ENCODE results near the gene PARK7. TPM values are rescaled to one million over a fixed set of nuclear protein-coding genes. Genes with fewer than 3 reads are reported as not detected.

The PARK7 gene
- total and polyA plus RNA-seq, 2 experiments from 2014 or later: 178 to 679 TPM

GRCh38 chr1:7960165-7960564, 1.3 kb upstream of the PARK7 start (continued):
- no peak for TF ChIP-seq ETS1 (IDR thresholded peaks at IDR 0.05)

GRCh38 chr1:7960867-7961215, 670 bp upstream of the PARK7 start:
- Histone ChIP-seq H3K36me3 (ENCODE audit: insufficient read depth) (peaks cover 28% of the 10 kb centered on the region), H3K27me3 (ENCODE audit: insufficient read depth) (no peaks in the 10 kb centered on the region), H4K20me1 (replicated peaks; ENCODE audit: insufficient read depth) (peaks cover 12% of the 10 kb centered on the region; the same call in 1 of the 2 replicates), H3K4me1 (ENCODE audit: insufficient read depth) (peaks cover 8% of the 10 kb centered on the region), H3K4me3 (peak overlapping the region; percentile 92), H3K27ac (ENCODE audit: low read depth) (peak overlapping the region; percentile 89), H3K9me2 (ENCODE audit: insufficient read depth) (no peaks in the 10 kb centered on the region), H2AFZ (peak overlapping the region; percentile 91; the same call in 1 of the 2 replicates), H3F3A (replicated peaks; ENCODE audit: low read depth) (no peaks in the 10 kb centered on the region; the same call in 1 of the 2 replicates), H3K79me2 (replicated peaks; ENCODE audit: insufficient read depth) (peaks cover 40% of the 10 kb centered on the region), H3K4me2 (peak overlapping the region; percentile 83)
- no peak for TF ChIP-seq STAT1 (IDR thresholded peaks at IDR 0.05; ENCODE audit: unreplicated experiment)
- no peak for ATAC-seq
- peaks cover 36% of the 10 kb centered on the region for H3K36me3 Mint-ChIP-seq (ENCODE audit: low read depth)
- H3K9me3 Mint-ChIP-seq: no peaks in the 10 kb centered on the region; the same call in 2 of the 3 replicates
- peaks cover 13% of the 10 kb centered on the region for H3K27me3 Mint-ChIP-seq (ENCODE audit: insufficient read depth, low read depth, poor library complexity)
- no peak for DNase-seq (ENCODE audit: low spot score)
- peaks cover 6% of the 10 kb centered on the region; the same call in 1 of the 3 replicates for H3K4me1 Mint-ChIP-seq
- H3K4me3 Mint-ChIP-seq: peak overlapping the region; percentile 98
- H3K27ac Mint-ChIP-seq: peak overlapping the region; percentile 92

- H3K4me2 ChIP-seq: peak overlapping the region; percentile 88
- Mint-ChIP-seq H3K9me3 (no peaks in the 10 kb centered on the region; the same call in 2 of the 3 replicates), H3K27ac (peak overlapping the region; percentile 88), H3K4me1 (peaks cover 6% of the 10 kb centered on the region; the same call in 1 of the 3 replicates), H3K27me3 (ENCODE audit: insufficient read depth, low read depth, poor library complexity) (peaks cover 13% of the 10 kb centered on the region), H3K36me3 (ENCODE audit: low read depth) (peaks cover 48% of the 10 kb centered on the region), H3K4me3 (peak overlapping the region; percentile 98)
- no peak for DNase-seq (ENCODE audit: low spot score)
- peaks cover 8% of the 10 kb centered on the region for H3K4me1 ChIP-seq (ENCODE audit: insufficient read depth)
- no peaks in the 10 kb centered on the region for H3K9me2 ChIP-seq (ENCODE audit: insufficient read depth)
- no peaks in the 10 kb centered on the region for H3K27me3 ChIP-seq (ENCODE audit: insufficient read depth)
- peaks cover 21% of the 10 kb centered on the region for H4K20me1 ChIP-seq (replicated peaks; ENCODE audit: insufficient read depth)
- no peaks in the 10 kb centered on the region; the same call in 1 of the 2 replicates for H3F3A ChIP-seq (replicated peaks; ENCODE audit: low read depth)
- no peak for ATAC-seq
- TF ChIP-seq CTCF (conservative IDR thresholded peaks at IDR 0.05; ENCODE audit: low read depth in 2 of 2) (no peak), JUNB (IDR thresholded peaks at IDR 0.05; ENCODE audit: unreplicated experiment) (no peak), ZNF114 (CRISPR knock-in tag; IDR thresholded peaks at IDR 0.05) (no peak), NANOG (IDR thresholded peaks at IDR 0.05; ENCODE audit: borderline replicate concordance) (no peak), STAT1 (IDR thresholded peaks at IDR 0.05; ENCODE audit: unreplicated experiment) (no peak), EZH2phosphoT487 (IDR thresholded peaks at IDR 0.05; ENCODE audit: unreplicated experiment) (no peak), POLR2AphosphoS5 (IDR thresholded peaks at IDR 0.05; ENCODE audit: low read depth) (no peak)
- peak overlapping the region; percentile 21; the same call in 1 of the 2 replicates for H3K27ac ChIP-seq (ENCODE audit: low read depth)
- peak overlapping the region; percentile 45; the same call in 1 of the 2 replicates for H2AFZ ChIP-seq
- peaks cover 52% of the 10 kb centered on the region for H3K79me2 ChIP-seq (replicated peaks; ENCODE audit: insufficient read depth)
- H3K36me3 ChIP-seq (ENCODE audit: insufficient read depth): peaks cover 37% of the 10 kb centered on the region
- H3K4me3 ChIP-seq: peak overlapping the region; percentile 92
Measured at GRCh38 chr1:7962014-7962335, 464 bp downstream of the PARK7 start.

Data from GM23338 (cell line).